ENCODE data around the gene DHX34. TPM values are rescaled to one million over a fixed set of nuclear protein-coding genes. Genes with fewer than 3 reads are reported as not detected.
"Not testable (repeated sequence)": the region's sequence is repeated elsewhere in the genome, so short reads cannot be mapped to it uniquely, and the experiment has no call there.

DHX34 gene
- polyA plus RNA-seq, 4 donors = 6.5 to 13.9 (median 9.4) TPM

- not testable (repeated sequence) for H3K9me3 ChIP-seq (ENCODE audit: control insufficient read depth in 2 of 2, insufficient read depth in 1 of 2, low read depth in 1 of 2, low read length in 1 of 2); H3K27me3 ChIP-seq (ENCODE audit: control insufficient read depth in 3 of 3, insufficient read depth in 3 of 3, low read length in 3 of 3); H3K4me3 ChIP-seq (ENCODE audit: low read depth in 1 of 3, low read length in 3 of 3); FAIRE-seq; H3K27ac ChIP-seq (ENCODE audit: low read depth in 1 of 3, low read length in 2 of 3); H3K4me1 ChIP-seq (ENCODE audit: control insufficient read depth in 3 of 3, insufficient read depth in 2 of 3, low read depth in 1 of 3, low read length in 2 of 3); DNase-seq
- peaks cover 7 to 35% (median 8%) of the 10 kb centered on the region in 3 donors for H3K36me3 ChIP-seq (ENCODE audit: control insufficient read depth in 3 of 3, insufficient read depth in 2 of 3, low read depth in 1 of 3, low read length in 3 of 3)
- WGBS, 3 donors = 77 to 85% (median 83%) methylated on average over 5 of the region's 5 CpGs
Measured at GRCh38 chr19:47383890-47384289, 34.8 kb downstream of the DHX34 start.

GRCh38 chr19:47384533-47384932 lies 35.4 kb downstream of the DHX34 start:
- not testable (repeated sequence) for H3K4me3 ChIP-seq (ENCODE audit: low read depth in 1 of 3, low read length in 3 of 3); H3K27me3 ChIP-seq (ENCODE audit: control insufficient read depth in 3 of 3, insufficient read depth in 3 of 3, low read length in 3 of 3); FAIRE-seq; H3K27ac ChIP-seq (ENCODE audit: low read depth in 1 of 3, low read length in 2 of 3); DNase-seq; H3K4me1 ChIP-seq (ENCODE audit: control insufficient read depth in 3 of 3, insufficient read depth in 2 of 3, low read depth in 1 of 3, low read length in 2 of 3); H3K9me3 ChIP-seq (ENCODE audit: control insufficient read depth in 2 of 2, insufficient read depth in 1 of 2, low read depth in 1 of 2, low read length in 1 of 2)
- WGBS, 3 donors = 77 to 85% (median 79%) methylated on average over 4 of the region's 4 CpGs
- H3K36me3 ChIP-seq (ENCODE audit: control insufficient read depth in 3 of 3, insufficient read depth in 2 of 3, low read depth in 1 of 3, low read length in 3 of 3) = peaks cover 5 to 30% (median 8%) of the 10 kb centered on the region in 3 donors

GRCh38 chr19:47386582-47386981 lies 37.5 kb downstream of the DHX34 start:
- 51 to 76% (median 65%) methylated on average over 11 to 12 of the region's 12 CpGs for WGBS, 3 donors
- not testable (repeated sequence) for FAIRE-seq; H3K27ac ChIP-seq (ENCODE audit: low read depth in 1 of 3, low read length in 2 of 3); H3K27me3 ChIP-seq (ENCODE audit: control insufficient read depth in 3 of 3, insufficient read depth in 3 of 3, low read length in 3 of 3); DNase-seq; H3K36me3 ChIP-seq (ENCODE audit: control insufficient read depth in 3 of 3, insufficient read depth in 2 of 3, low read depth in 1 of 3, low read length in 3 of 3); H3K4me3 ChIP-seq (ENCODE audit: low read depth in 1 of 3, low read length in 3 of 3); H3K9me3 ChIP-seq (ENCODE audit: control insufficient read depth in 2 of 2, insufficient read depth in 1 of 2, low read depth in 1 of 2, low read length in 1 of 2); H3K4me1 ChIP-seq (ENCODE audit: control insufficient read depth in 3 of 3, insufficient read depth in 2 of 3, low read depth in 1 of 3, low read length in 2 of 3)

GRCh38 chr19:47387623-47388022 lies 38.5 kb downstream of the DHX34 start:
- not testable (repeated sequence) for H3K36me3 ChIP-seq (ENCODE audit: control insufficient read depth in 3 of 3, insufficient read depth in 2 of 3, low read depth in 1 of 3, low read length in 3 of 3); H3K9me3 ChIP-seq (ENCODE audit: control insufficient read depth in 2 of 2, insufficient read depth in 1 of 2, low read depth in 1 of 2, low read length in 1 of 2); H3K27ac ChIP-seq (ENCODE audit: low read depth in 1 of 3, low read length in 2 of 3); H3K27me3 ChIP-seq (ENCODE audit: control insufficient read depth in 3 of 3, insufficient read depth in 3 of 3, low read length in 3 of 3); FAIRE-seq; H3K4me3 ChIP-seq (ENCODE audit: low read depth in 1 of 3, low read length in 3 of 3); H3K4me1 ChIP-seq (ENCODE audit: control insufficient read depth in 3 of 3, insufficient read depth in 2 of 3, low read depth in 1 of 3, low read length in 2 of 3); DNase-seq
- WGBS, 3 donors = 67 to 81% (median 71%) methylated on average over 3 of the region's 3 CpGs

- H3K4me1 ChIP-seq (ENCODE audit: control insufficient read depth in 3 of 3, insufficient read depth in 2 of 3, low read depth in 1 of 3, low read length in 2 of 3); FAIRE-seq; H3K9me3 ChIP-seq (ENCODE audit: control insufficient read depth in 2 of 2, insufficient read depth in 1 of 2, low read depth in 1 of 2, low read length in 1 of 2); DNase-seq; H3K27ac ChIP-seq (ENCODE audit: low read depth in 1 of 3, low read length in 2 of 3); H3K4me3 ChIP-seq (ENCODE audit: low read depth in 1 of 3, low read length in 3 of 3); H3K36me3 ChIP-seq (ENCODE audit: control insufficient read depth in 3 of 3, insufficient read depth in 2 of 3, low read depth in 1 of 3, low read length in 3 of 3); H3K27me3 ChIP-seq (ENCODE audit: control insufficient read depth in 3 of 3, insufficient read depth in 3 of 3, low read length in 3 of 3): not testable (repeated sequence)
- WGBS, 3 donors = 63 to 72% (median 68%) methylated on average over 5 of the region's 5 CpGs
Measured at GRCh38 chr19:47388721-47389120, 39.6 kb downstream of the DHX34 start.

- FAIRE-seq (no peak), DNase-seq (no peak)
- WGBS, 3 donors = 67 to 73% (median 68%) methylated on average over 9 of the region's 9 CpGs
- no peaks in the 10 kb centered on the region for H3K9me3 ChIP-seq (ENCODE audit: control insufficient read depth in 2 of 2, insufficient read depth in 1 of 2, low read depth in 1 of 2, low read length in 1 of 2)
- H3K4me1 ChIP-seq (ENCODE audit: control insufficient read depth in 3 of 3, insufficient read depth in 2 of 3, low read depth in 1 of 3, low read length in 2 of 3) = no peaks in the 10 kb centered on the region
- H3K27me3 ChIP-seq (ENCODE audit: control insufficient read depth in 3 of 3, insufficient read depth in 3 of 3, low read length in 3 of 3) = peaks cover 0 to 2% (median 0%) of the 10 kb centered on the region in 3 donors
- no peaks in the 10 kb centered on the region for H3K36me3 ChIP-seq (ENCODE audit: control insufficient read depth in 3 of 3, insufficient read depth in 2 of 3, low read depth in 1 of 3, low read length in 3 of 3)
- H3K27ac ChIP-seq (ENCODE audit: low read depth in 1 of 3, low read length in 2 of 3) = no peak overlapping the region
- no peak overlapping the region for H3K4me3 ChIP-seq (ENCODE audit: low read depth in 1 of 3, low read length in 3 of 3)
Measured at GRCh38 chr19:47389150-47389556, 40.0 kb downstream of the DHX34 start.

GRCh38 chr19:47390533-47391488 lies 41.7 kb downstream of the DHX34 start:
- DNase-seq = no peak
- no peaks in the 10 kb centered on the region for H3K36me3 ChIP-seq (ENCODE audit: control insufficient read depth in 3 of 3, insufficient read depth in 2 of 3, low read depth in 1 of 3, low read length in 3 of 3)
- H3K27ac ChIP-seq (ENCODE audit: low read depth in 1 of 3, low read length in 2 of 3) = no peak overlapping the region
- H3K9me3 ChIP-seq (ENCODE audit: control insufficient read depth in 2 of 2, insufficient read depth in 1 of 2, low read depth in 1 of 2, low read length in 1 of 2) = no peaks in the 10 kb centered on the region
- H3K27me3 ChIP-seq (ENCODE audit: control insufficient read depth in 3 of 3, insufficient read depth in 3 of 3, low read length in 3 of 3) = peaks cover 0 to 2% (median 0%) of the 10 kb centered on the region in 3 donors
- no peak for FAIRE-seq
- no peaks in the 10 kb centered on the region for H3K4me1 ChIP-seq (ENCODE audit: control insufficient read depth in 3 of 3, insufficient read depth in 2 of 3, low read depth in 1 of 3, low read length in 2 of 3)
- H3K4me3 ChIP-seq (ENCODE audit: low read depth in 1 of 3, low read length in 3 of 3) = no peak overlapping the region
- 72 to 73% (median 73%) methylated on average over 20 of the region's 20 CpGs for WGBS, 3 donors

- DNase-seq (peak; percentile 66 to 74), FAIRE-seq (no peak)
- no peaks in the 10 kb centered on the region for H3K4me1 ChIP-seq (ENCODE audit: control insufficient read depth in 3 of 3, insufficient read depth in 2 of 3, low read depth in 1 of 3, low read length in 2 of 3)
- H3K27ac ChIP-seq (ENCODE audit: low read depth in 1 of 3, low read length in 2 of 3) = no peak overlapping the region
- WGBS, 3 donors = 31 to 34% (median 32%) methylated on average over 14 to 15 of the region's 15 CpGs
- H3K27me3 ChIP-seq (ENCODE audit: control insufficient read depth in 3 of 3, insufficient read depth in 3 of 3, low read length in 3 of 3) = peaks cover 0 to 2% (median 0%) of the 10 kb centered on the region in 3 donors
- no peak overlapping the region for H3K4me3 ChIP-seq (ENCODE audit: low read depth in 1 of 3, low read length in 3 of 3)
- no peaks in the 10 kb centered on the region for H3K9me3 ChIP-seq (ENCODE audit: control insufficient read depth in 2 of 2, insufficient read depth in 1 of 2, low read depth in 1 of 2, low read length in 1 of 2)
- H3K36me3 ChIP-seq (ENCODE audit: control insufficient read depth in 3 of 3, insufficient read depth in 2 of 3, low read depth in 1 of 3, low read length in 3 of 3) = no peaks in the 10 kb centered on the region
Measured at GRCh38 chr19:47391510-47392223, 42.6 kb downstream of the DHX34 start.

All from small intestine (tissue), 7 donors.